SH-SY5Y (cell line): ENCODE data around the gene CHIT1.

Experiments used
- GATA2 ChIP-seq: IDR thresholded peaks from 2 replicates; pipeline ENCODE4 v1.6.1; 2011; ENCODE audit warnings: mild to moderate bottlenecking, low read depth, low read length
- GATA3 ChIP-seq: IDR thresholded peaks from 2 replicates; pipeline ENCODE4 v1.6.1; 2011; ENCODE audit warnings: low read depth, mild to moderate bottlenecking, low read length, moderate library complexity

GRCh38 chr1:203273206-203273868, 43.9 kb upstream of the CHIT1 start:
- TF ChIP-seq GATA2 (no peak), GATA3 (no peak)
